ENCODE data around the gene TSC2. TPM values are rescaled to one million over a fixed set of nuclear protein-coding genes. Genes with fewer than 3 reads are reported as not detected.

Gene TSC2
- total and polyA plus RNA-seq, 9 of the 15 experiments (the other 6 are each of a cell fraction or from before 2014, with no cell fraction given) = 1.3 to 68.1 (median 16.6) TPM

GRCh38 chr16:2042171-2042985 is 5.4 kb upstream of the TSC2 start (continued):
- TF ChIP-seq, protein P1, sequence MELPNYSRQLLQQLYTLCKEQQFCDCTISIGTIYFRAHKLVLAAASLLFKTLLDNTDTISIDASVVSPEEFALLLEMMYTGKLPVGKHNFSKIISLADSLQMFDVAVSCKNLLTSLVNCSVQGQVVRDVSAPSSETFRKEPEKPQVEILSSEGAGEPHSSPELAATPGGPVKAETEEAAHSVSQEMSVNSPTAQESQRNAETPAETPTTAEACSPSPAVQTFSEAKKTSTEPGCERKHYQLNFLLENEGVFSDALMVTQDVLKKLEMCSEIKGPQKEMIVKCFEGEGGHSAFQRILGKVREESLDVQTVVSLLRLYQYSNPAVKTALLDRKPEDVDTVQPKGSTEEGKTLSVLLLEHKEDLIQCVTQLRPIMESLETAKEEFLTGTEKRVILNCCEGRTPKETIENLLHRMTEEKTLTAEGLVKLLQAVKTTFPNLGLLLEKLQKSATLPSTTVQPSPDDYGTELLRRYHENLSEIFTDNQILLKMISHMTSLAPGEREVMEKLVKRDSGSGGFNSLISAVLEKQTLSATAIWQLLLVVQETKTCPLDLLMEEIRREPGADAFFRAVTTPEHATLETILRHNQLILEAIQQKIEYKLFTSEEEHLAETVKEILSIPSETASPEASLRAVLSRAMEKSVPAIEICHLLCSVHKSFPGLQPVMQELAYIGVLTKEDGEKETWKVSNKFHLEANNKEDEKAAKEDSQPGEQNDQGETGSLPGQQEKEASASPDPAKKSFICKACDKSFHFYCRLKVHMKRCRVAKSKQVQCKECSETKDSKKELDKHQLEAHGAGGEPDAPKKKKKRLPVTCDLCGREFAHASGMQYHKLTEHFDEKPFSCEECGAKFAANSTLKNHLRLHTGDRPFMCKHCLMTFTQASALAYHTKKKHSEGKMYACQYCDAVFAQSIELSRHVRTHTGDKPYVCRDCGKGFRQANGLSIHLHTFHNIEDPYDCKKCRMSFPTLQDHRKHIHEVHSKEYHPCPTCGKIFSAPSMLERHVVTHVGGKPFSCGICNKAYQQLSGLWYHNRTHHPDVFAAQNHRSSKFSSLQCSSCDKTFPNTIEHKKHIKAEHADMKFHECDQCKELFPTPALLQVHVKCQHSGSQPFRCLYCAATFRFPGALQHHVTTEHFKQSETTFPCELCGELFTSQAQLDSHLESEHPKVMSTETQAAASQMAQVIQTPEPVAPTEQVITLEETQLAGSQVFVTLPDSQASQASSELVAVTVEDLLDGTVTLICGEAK (IDR thresholded peaks at IDR 0.05) = no peak
- TF ChIP-seq, protein P1 (CRISPR knock-in tag; IDR thresholded peaks at IDR 0.05) = no peak
- TF ChIP-seq RBBP5 (IDR thresholded peaks at IDR 0.05; ENCODE audit: borderline replicate concordance, insufficient read depth, low read length, poor library complexity, severe bottlenecking) = no peak
- peak; percentile 57 for TF ChIP-seq VEZF1 (CRISPR knock-in tag; IDR thresholded peaks at IDR 0.05)
- TF ChIP-seq BRF1 (IDR thresholded peaks at IDR 0.05; ENCODE audit: borderline replicate concordance, extremely low read depth, insufficient read length) = no peak
- no peak for TF ChIP-seq GTF2E2 (tag; IDR thresholded peaks at IDR 0.05)
- TF ChIP-seq PHF20 (IDR thresholded peaks at IDR 0.05; ENCODE audit: partially characterized antibody) = no peak

Measured in K562 (cell line).